Measurements from ENCODE around the gene CC2D1B. TPM values are rescaled to one million over a fixed set of nuclear protein-coding genes. Genes with fewer than 3 reads are reported as not detected.
"Not testable (repeated sequence)": the region's sequence is repeated elsewhere in the genome, so short reads cannot be mapped to it uniquely, and the experiment has no call there.

The CC2D1B gene
- total RNA-seq, 1 experiment from 2014 or later, result 24.3 TPM

DNA sequence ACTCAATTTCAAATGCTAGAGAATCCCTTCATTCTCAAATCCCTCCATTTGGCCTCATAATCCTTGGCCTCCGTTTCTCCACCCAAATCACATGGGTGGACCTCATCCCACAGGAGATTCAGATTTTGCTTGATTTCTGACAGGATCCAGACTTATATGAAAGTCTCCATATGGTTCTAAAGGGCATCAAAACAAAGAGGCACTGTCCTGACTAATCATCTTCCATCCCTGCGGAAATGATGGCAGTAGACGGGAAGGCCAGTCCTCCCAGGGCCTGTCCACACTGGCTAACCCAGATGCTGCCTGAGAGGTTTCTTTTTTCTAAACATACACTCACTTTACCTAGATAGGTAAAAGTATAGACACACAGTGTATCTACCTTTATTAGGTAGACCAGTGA, 19.4 kb upstream of the CC2D1B start:
- Histone ChIP-seq H2BK12ac (ENCODE audit: insufficient read length, low read depth, low read length) (no peak overlapping the region), H3K4me2 (ENCODE audit: insufficient read depth, insufficient read length, low read length) (no peak overlapping the region), H2BK20ac (ENCODE audit: low read depth, low read length, poor library complexity, severe bottlenecking) (no peak overlapping the region), H3K23ac (ENCODE audit: insufficient read length, low read depth, low read length) (no peak overlapping the region), H3K27me3 (ENCODE audit: insufficient read depth, low read length) (no peaks in the 10 kb centered on the region), H3K79me1 (ENCODE audit: insufficient read depth, low read depth, low read length, poor library complexity, severe bottlenecking) (no peaks in the 10 kb centered on the region), H4K20me1 (ENCODE audit: control insufficient read depth, insufficient read depth, insufficient read length) (no peaks in the 10 kb centered on the region), H3K79me2 (ENCODE audit: insufficient read depth, low read length) (no peaks in the 10 kb centered on the region), H3K14ac (ENCODE audit: insufficient read depth, low read length) (no peak overlapping the region), H3K18ac (ENCODE audit: insufficient read length, low read depth, low read length) (no peak overlapping the region), H2BK15ac (ENCODE audit: low read depth, low read length) (no peak overlapping the region), H3K23me2 (ENCODE audit: insufficient read length, low read depth, low read length, poor library complexity, severe bottlenecking) (no peaks in the 10 kb centered on the region), H3K9me3 (ENCODE audit: control insufficient read depth, low read depth, low read length) (no peaks in the 10 kb centered on the region), H3K27ac (ENCODE audit: insufficient read length, low read depth, low read length) (no peak overlapping the region), H3K56ac (ENCODE audit: insufficient read length, low read depth, low read length) (no peak overlapping the region), H3K9ac (ENCODE audit: extremely low read depth, insufficient read length, low read length) (no peak overlapping the region), H2AFZ (ENCODE audit: low read length) (no peak overlapping the region), H4K5ac (ENCODE audit: insufficient read length, low read depth, low read length) (no peak overlapping the region), H4K8ac (replicated peaks; ENCODE audit: insufficient read length, low read depth, low read length) (no peak overlapping the region), H3K4me1 (ENCODE audit: insufficient read depth, low read length) (no peaks in the 10 kb centered on the region), H2AK5ac (ENCODE audit: insufficient read length, low read length) (no peak overlapping the region), H2BK120ac (ENCODE audit: low read depth, low read length, poor library complexity, severe bottlenecking) (no peak overlapping the region), H4K91ac (ENCODE audit: insufficient read length, low read depth, low read length) (no peak overlapping the region), H3K4ac (ENCODE audit: low read depth, low read length) (no peak overlapping the region), H3T11ph (ENCODE audit: low read length) (no peak overlapping the region), H2BK5ac (ENCODE audit: insufficient read length, low read length) (no peak overlapping the region)
- Mint-ChIP-seq H3K4me3 (no peak overlapping the region), H3K36me3 (ENCODE audit: insufficient read depth in 1 of 3, low read depth in 3 of 3) (peaks cover 60 to 95% (median 86%) of the 10 kb centered on the region in 3 experiments), H3K27ac (no peak overlapping the region; a peak in 1 of 7 replicates), H3K27me3 (ENCODE audit: low read depth) (no peaks in the 10 kb centered on the region), H3K9me3 (no peaks in the 10 kb centered on the region), H3K4me1 (no peaks in the 10 kb centered on the region)
- WGBS (ENCODE audit: extremely low coverage, insufficient read length, low lambda C conversion rate), result no CpG with 5 or more reads among the region's 3 CpGs
- DNase-seq, result no peak
- TF ChIP-seq, protein P1, sequence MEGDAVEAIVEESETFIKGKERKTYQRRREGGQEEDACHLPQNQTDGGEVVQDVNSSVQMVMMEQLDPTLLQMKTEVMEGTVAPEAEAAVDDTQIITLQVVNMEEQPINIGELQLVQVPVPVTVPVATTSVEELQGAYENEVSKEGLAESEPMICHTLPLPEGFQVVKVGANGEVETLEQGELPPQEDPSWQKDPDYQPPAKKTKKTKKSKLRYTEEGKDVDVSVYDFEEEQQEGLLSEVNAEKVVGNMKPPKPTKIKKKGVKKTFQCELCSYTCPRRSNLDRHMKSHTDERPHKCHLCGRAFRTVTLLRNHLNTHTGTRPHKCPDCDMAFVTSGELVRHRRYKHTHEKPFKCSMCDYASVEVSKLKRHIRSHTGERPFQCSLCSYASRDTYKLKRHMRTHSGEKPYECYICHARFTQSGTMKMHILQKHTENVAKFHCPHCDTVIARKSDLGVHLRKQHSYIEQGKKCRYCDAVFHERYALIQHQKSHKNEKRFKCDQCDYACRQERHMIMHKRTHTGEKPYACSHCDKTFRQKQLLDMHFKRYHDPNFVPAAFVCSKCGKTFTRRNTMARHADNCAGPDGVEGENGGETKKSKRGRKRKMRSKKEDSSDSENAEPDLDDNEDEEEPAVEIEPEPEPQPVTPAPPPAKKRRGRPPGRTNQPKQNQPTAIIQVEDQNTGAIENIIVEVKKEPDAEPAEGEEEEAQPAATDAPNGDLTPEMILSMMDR (conservative IDR thresholded peaks at IDR 0.05), result no peak

DNA sequence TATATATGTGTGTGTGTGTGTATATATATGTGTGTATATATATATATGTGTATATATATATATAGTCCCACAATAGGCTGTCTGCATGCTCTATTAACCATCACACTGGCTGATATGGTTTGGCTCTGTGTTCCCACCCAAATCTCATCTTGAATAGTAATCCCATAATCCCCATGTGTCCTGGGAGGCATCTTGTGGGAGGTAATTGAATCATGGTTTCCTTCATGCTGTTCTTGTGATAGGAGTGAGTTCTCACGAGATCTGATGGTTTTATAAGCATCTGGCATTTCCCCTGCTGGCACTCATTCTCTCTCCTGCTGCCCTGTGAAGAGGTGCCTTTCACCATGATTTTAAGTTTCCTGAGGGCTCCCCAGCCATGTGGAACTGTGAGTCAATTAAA, 3.8 kb upstream of the CC2D1B start:
- Mint-ChIP-seq H3K36me3 (ENCODE audit: insufficient read depth in 1 of 3, low read depth in 3 of 3) (peaks cover 25 to 40% (median 26%) of the 10 kb centered on the region in 3 experiments), H3K4me1 (peaks cover 23 to 25% of the 10 kb centered on the region in 2 experiments), H3K27ac (0 out of 7 replicates have a peak overlapping the region, but pooled peaks of 1 of the 3 experiments have one; percentile 11)
- not testable (repeated sequence) for H3K27ac ChIP-seq (ENCODE audit: insufficient read length, low read depth, low read length); H3K14ac ChIP-seq (ENCODE audit: insufficient read depth, low read length); H2BK15ac ChIP-seq (ENCODE audit: low read depth, low read length); H3K56ac ChIP-seq (ENCODE audit: insufficient read length, low read depth, low read length); H3K4ac ChIP-seq (ENCODE audit: low read depth, low read length); H3K4me1 ChIP-seq (ENCODE audit: insufficient read depth, low read length); H2AK5ac ChIP-seq (ENCODE audit: insufficient read length, low read length); H3K9me3 Mint-ChIP-seq; H2BK12ac ChIP-seq (ENCODE audit: insufficient read length, low read depth, low read length); H3T11ph ChIP-seq (ENCODE audit: low read length); H2BK20ac ChIP-seq (ENCODE audit: low read depth, low read length, poor library complexity, severe bottlenecking); H4K20me1 ChIP-seq (ENCODE audit: control insufficient read depth, insufficient read depth, insufficient read length); H3K23me2 ChIP-seq (ENCODE audit: insufficient read length, low read depth, low read length, poor library complexity, severe bottlenecking); H2BK5ac ChIP-seq (ENCODE audit: insufficient read length, low read length); H3K9ac ChIP-seq (ENCODE audit: extremely low read depth, insufficient read length, low read length); H3K27me3 Mint-ChIP-seq (ENCODE audit: low read depth); H4K5ac ChIP-seq (ENCODE audit: insufficient read length, low read depth, low read length); H3K4me3 Mint-ChIP-seq; H3K9me3 ChIP-seq (ENCODE audit: control insufficient read depth, low read depth, low read length); H3K4me2 ChIP-seq (ENCODE audit: insufficient read depth, insufficient read length, low read length); H3K79me1 ChIP-seq (ENCODE audit: insufficient read depth, low read depth, low read length, poor library complexity, severe bottlenecking); H2BK120ac ChIP-seq (ENCODE audit: low read depth, low read length, poor library complexity, severe bottlenecking); H3K79me2 ChIP-seq (ENCODE audit: insufficient read depth, low read length); H3K27me3 ChIP-seq (ENCODE audit: insufficient read depth, low read length); H3K18ac ChIP-seq (ENCODE audit: insufficient read length, low read depth, low read length); DNase-seq; H4K8ac ChIP-seq (replicated peaks; ENCODE audit: insufficient read length, low read depth, low read length); H3K23ac ChIP-seq (ENCODE audit: insufficient read length, low read depth, low read length); H2AFZ ChIP-seq (ENCODE audit: low read length); H4K91ac ChIP-seq (ENCODE audit: insufficient read length, low read depth, low read length)
- WGBS (ENCODE audit: extremely low coverage, insufficient read length, low lambda C conversion rate), result no CpG with 5 or more reads among the region's 1 CpG

Data from H9 (cell line).